ENCODE data around the gene PTPRR.

DNA sequence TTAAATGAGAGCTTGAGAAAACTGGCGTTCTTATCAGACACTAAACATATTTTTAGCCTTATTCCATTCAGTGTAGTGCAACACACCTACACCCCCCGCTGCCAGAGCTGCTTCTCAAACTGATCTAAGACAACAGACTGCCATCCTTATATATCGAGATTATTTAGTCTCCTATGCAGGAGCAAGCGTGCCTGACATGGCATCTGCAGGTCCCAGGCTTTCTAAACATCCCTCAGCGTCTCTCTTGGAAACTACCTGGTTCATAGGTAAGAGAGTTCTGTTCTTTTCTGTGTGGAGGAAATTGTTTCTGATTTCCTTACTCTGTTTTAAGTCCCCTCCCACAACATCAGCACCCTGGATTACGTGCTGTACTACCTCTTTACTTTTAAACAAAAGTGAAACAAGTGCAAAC lies 166.2 kb downstream of the PTPRR start:
- TF ChIP-seq, protein P1, sequence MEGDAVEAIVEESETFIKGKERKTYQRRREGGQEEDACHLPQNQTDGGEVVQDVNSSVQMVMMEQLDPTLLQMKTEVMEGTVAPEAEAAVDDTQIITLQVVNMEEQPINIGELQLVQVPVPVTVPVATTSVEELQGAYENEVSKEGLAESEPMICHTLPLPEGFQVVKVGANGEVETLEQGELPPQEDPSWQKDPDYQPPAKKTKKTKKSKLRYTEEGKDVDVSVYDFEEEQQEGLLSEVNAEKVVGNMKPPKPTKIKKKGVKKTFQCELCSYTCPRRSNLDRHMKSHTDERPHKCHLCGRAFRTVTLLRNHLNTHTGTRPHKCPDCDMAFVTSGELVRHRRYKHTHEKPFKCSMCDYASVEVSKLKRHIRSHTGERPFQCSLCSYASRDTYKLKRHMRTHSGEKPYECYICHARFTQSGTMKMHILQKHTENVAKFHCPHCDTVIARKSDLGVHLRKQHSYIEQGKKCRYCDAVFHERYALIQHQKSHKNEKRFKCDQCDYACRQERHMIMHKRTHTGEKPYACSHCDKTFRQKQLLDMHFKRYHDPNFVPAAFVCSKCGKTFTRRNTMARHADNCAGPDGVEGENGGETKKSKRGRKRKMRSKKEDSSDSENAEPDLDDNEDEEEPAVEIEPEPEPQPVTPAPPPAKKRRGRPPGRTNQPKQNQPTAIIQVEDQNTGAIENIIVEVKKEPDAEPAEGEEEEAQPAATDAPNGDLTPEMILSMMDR (conservative IDR thresholded peaks at IDR 0.05 in 1 of 2, IDR thresholded peaks at IDR 0.05 in 1 of 2; ENCODE audit: low read depth in 1 of 2, low read length in 2 of 2) = no peak
- TF ChIP-seq EZH2 (IDR thresholded peaks at IDR 0.05; ENCODE audit: low read length, missing control alignments) = no peak

Data from fibroblast of lung (primary cell).